Muscle layer of duodenum (tissue), 2 donors: Measurements from ENCODE around the gene DMD.
"Not testable (repeated sequence)": the region's sequence is repeated elsewhere in the genome, so short reads cannot be mapped to it uniquely, and the experiment has no call there.

ENCODE experiments used
- H3K27ac ChIP-seq: one replicate; pipeline ENCODE4 v1.7.0; 2013; ENCODE audit warnings: mild to moderate bottlenecking, low read length
- H3K27me3 ChIP-seq: one replicate; pipeline ENCODE4 v1.7.0; 2013; ENCODE audit warnings: low read depth, mild to moderate bottlenecking, control low read depth, low read length
- H3K36me3 ChIP-seq, 2 donors: one replicate each; pipeline ENCODE4 v1.7.0; 2013; ENCODE audit warnings: low read length in 2 of 2, control low read depth in 1 of 2, mild to moderate bottlenecking in 1 of 2; ENCODE audit not compliant: insufficient read depth in 2 of 2, control insufficient read depth in 1 of 2
- H3K4me1 ChIP-seq, 2 donors: one replicate each; pipeline ENCODE4 v1.7.0; 2013; ENCODE audit warnings: low read length in 2 of 2, mild to moderate bottlenecking in 2 of 2, control low read depth in 1 of 2, moderate library complexity in 1 of 2; ENCODE audit not compliant: insufficient read depth in 2 of 2, control insufficient read depth in 1 of 2
- H3K4me3 ChIP-seq, 2 donors: one replicate each; pipeline ENCODE4 v1.7.0; 2013; ENCODE audit warnings: low read length in 2 of 2, low read depth in 1 of 2, mild to moderate bottlenecking in 1 of 2
- H3K9me3 ChIP-seq, 2 donors: one replicate each; pipeline ENCODE4 v1.7.0; 2013; ENCODE audit warnings: low read length in 2 of 2, control low read depth in 1 of 2, mild to moderate bottlenecking in 1 of 2; ENCODE audit not compliant: control insufficient read depth in 1 of 2
- donor health status: healthy.

The DMD gene

DNA sequence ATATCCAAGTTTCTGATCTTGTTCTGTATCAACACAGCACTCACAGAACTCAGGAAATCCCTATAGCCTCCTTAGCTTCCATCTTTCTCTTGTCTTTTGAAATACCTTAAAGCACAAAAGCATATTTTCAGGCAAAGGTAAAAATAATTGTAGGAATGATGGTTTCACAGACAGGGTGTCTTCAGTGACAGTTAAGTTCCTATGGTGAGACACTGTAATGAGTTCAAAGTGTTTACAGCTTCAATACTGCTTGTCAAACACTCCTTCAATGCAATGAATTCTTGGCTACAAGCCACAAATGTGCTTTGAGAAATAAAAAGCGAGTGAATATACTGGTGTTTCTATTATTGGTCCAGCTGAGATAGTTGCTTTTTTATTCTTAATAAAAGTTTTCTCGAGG, 466.0 kb downstream of the DMD start:
- H3K36me3 ChIP-seq = no peaks in the 10 kb centered on the region
- no peaks in the 10 kb centered on the region for H3K27me3 ChIP-seq
- H3K9me3 ChIP-seq = no peaks in the 10 kb centered on the region
- no peak overlapping the region for H3K27ac ChIP-seq
- no peak overlapping the region for H3K4me3 ChIP-seq
- H3K4me1 ChIP-seq = no peaks in the 10 kb centered on the region

DNA sequence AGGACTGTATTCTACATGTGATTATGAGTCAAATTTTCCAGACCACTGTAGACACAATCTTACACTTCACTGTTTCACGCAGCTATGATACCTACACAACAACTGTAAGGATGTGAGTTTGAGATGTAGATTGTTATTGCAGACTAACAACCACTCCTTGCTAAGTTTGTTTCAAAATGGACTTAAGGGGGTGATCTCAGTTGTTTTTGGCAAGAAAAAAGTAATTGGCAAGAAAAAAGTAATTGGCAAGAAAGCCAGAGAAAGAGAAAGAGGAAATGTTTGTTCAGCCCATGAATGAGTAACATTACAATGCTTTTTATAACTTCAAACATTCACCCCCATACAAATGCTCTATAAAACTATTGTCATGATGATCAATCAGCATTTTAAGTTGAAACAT, 466.4 kb downstream of the DMD start:
- Histone ChIP-seq H3K4me1 (no peaks in the 10 kb centered on the region), H3K9me3 (no peaks in the 10 kb centered on the region), H3K4me3 (no peak overlapping the region), H3K36me3 (no peaks in the 10 kb centered on the region), H3K27ac (no peak overlapping the region), H3K27me3 (no peaks in the 10 kb centered on the region)

DNA sequence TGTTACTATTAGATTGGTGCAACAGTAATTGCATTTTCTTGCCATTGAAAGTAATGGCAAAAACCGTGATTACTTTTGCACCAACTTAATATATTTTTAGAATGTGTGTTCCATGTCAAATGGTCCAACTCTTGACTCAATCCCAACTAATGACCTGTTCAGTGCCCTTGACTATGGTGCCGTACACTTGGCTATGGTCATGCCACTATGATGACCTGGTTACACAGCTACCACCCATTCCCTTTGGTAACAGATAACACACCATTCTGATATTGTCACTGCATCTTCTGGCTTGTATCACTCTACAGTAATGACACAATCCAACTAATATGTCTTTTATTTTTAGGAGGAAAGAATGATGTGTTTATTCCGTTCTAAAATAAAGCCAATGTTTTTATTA, 469.4 kb downstream of the DMD start:
- Histone ChIP-seq H3K4me3 (no peak overlapping the region), H3K36me3 (no peaks in the 10 kb centered on the region), H3K27ac (no peak overlapping the region), H3K9me3 (no peaks in the 10 kb centered on the region), H3K4me1 (no peaks in the 10 kb centered on the region), H3K27me3 (no peaks in the 10 kb centered on the region)

DNA sequence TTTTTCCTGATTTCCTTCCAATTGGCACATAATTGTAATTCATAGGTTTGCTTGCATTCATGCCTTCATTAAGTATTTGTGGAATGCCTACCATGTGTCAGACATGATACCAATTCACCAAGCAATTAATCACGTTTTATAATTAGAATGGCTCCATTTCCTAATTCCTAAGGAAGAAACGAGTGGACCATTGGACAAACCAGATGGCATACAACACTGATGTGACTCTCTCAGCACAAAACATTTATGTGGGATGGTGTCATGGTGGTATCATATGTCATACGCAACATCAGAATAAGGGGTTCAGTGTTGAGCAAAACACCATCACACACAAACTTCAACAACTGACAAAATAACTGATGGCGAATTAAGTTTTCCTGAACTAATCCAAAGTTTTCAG, 502.8 kb downstream of the DMD start:
- no peak overlapping the region for H3K4me3 ChIP-seq
- H3K36me3 ChIP-seq = no peaks in the 10 kb centered on the region
- H3K9me3 ChIP-seq = no peaks in the 10 kb centered on the region
- no peaks in the 10 kb centered on the region for H3K27me3 ChIP-seq
- H3K4me1 ChIP-seq = no peaks in the 10 kb centered on the region
- no peak overlapping the region for H3K27ac ChIP-seq

DNA sequence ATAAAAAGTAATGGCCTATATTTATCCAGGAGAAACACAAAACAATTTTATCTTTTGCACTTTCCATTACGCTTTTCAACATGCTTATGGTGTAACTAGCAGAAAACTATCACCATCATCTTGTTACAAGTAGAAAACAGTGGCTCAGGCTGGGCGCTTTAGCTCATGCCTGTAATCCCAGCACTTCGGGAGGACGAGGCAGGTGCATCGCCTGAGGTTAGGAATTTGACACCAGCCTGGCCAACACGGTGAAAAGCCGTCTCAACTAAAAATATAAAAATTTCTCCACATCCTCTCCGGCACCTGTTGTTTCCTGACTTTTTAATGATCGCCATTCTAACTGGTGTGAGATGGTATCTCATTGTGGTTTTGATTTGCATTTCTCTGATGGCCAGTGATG, 506.0 kb downstream of the DMD start:
- not testable (repeated sequence) for H3K9me3 ChIP-seq, H3K4me1 ChIP-seq, H3K4me3 ChIP-seq, H3K36me3 ChIP-seq, H3K27me3 ChIP-seq, H3K27ac ChIP-seq

DNA sequence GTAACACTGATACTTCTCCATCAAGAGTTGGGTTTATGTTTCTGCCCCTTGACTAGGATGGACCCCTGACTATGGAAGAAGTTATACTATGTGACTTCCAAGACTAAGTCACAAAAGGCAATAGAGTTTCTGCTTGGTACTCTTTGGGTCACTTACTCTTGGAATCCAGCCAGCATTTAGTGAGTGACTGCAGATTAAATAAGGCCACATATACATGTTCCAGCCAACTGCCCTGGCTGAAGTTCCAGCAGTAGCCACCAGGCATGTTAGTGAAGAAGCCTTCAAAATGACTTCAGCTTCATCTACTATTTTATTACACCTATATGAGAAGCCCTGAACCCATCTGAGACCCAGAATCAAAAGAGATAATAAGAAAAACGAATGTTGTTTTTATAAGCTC, 524.0 kb downstream of the DMD start:
- no peaks in the 10 kb centered on the region for H3K4me1 ChIP-seq
- no peaks in the 10 kb centered on the region for H3K9me3 ChIP-seq
- no peaks in the 10 kb centered on the region for H3K27me3 ChIP-seq
- H3K27ac ChIP-seq = no peak overlapping the region
- H3K4me3 ChIP-seq = no peak overlapping the region
- no peaks in the 10 kb centered on the region for H3K36me3 ChIP-seq

DNA sequence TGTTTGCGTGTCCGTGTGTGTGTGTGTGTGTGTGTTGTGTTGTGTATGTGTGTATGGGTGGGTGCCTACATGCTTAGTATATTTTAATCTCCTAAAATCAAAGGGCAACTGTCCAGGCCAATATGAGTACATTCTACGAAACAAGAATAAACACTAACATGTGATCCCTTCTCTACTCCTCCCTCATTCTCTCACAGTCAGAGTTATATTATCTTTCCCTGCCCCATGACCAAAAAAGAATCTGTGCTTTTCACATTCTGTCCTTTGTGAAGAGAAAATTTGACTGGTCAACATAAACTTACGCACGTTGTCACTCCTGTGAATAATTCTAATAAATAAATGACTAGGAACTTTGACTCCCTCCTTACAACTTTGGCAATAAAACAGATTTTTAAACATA, 532.9 kb downstream of the DMD start:
- Histone ChIP-seq H3K4me1 (no peaks in the 10 kb centered on the region), H3K36me3 (no peaks in the 10 kb centered on the region), H3K27me3 (no peaks in the 10 kb centered on the region), H3K9me3 (no peaks in the 10 kb centered on the region), H3K4me3 (no peak overlapping the region), H3K27ac (no peak overlapping the region)

DNA sequence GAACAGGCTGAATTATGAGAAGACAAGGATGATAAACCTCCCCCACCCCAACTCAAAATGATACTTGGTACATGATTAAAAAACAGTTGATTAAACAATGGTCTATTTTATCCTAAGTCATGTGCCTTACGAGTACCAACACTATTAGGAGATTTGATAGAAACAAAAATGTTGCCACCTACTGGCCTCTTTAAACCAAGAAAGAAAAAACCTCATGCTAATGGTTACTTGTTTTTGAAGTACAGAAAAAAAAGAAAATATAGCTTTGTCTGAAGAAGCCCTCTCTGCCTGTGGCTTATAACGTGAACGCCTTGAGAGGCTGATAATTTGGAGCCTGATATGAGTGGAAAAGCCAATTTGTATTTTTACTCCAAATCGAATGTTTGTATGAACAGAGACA, 538.2 kb downstream of the DMD start:
- Histone ChIP-seq H3K36me3 (no peaks in the 10 kb centered on the region), H3K9me3 (no peaks in the 10 kb centered on the region), H3K27me3 (no peaks in the 10 kb centered on the region), H3K4me1 (no peaks in the 10 kb centered on the region), H3K27ac (no peak overlapping the region), H3K4me3 (no peak overlapping the region)

DNA sequence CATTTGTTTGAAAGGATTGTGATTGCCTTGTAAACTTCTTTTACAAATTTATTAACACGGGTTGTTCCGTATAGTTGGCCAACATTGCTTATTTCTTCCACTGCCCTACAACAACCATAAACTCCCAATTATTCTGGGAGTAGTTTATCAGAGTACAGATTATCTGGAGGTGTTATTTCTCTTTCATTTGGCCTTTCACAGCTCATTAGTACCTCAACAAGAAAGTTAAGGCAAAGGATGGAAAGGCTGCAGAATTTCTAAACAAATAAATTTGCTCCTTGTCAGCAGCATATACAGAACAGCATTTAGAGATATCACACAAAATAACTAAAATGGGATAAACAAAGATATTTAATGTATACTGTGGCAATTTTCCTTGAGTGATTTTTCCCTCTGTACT, 548.8 kb downstream of the DMD start:
- no peaks in the 10 kb centered on the region for H3K9me3 ChIP-seq
- H3K4me1 ChIP-seq = no peaks in the 10 kb centered on the region

DNA sequence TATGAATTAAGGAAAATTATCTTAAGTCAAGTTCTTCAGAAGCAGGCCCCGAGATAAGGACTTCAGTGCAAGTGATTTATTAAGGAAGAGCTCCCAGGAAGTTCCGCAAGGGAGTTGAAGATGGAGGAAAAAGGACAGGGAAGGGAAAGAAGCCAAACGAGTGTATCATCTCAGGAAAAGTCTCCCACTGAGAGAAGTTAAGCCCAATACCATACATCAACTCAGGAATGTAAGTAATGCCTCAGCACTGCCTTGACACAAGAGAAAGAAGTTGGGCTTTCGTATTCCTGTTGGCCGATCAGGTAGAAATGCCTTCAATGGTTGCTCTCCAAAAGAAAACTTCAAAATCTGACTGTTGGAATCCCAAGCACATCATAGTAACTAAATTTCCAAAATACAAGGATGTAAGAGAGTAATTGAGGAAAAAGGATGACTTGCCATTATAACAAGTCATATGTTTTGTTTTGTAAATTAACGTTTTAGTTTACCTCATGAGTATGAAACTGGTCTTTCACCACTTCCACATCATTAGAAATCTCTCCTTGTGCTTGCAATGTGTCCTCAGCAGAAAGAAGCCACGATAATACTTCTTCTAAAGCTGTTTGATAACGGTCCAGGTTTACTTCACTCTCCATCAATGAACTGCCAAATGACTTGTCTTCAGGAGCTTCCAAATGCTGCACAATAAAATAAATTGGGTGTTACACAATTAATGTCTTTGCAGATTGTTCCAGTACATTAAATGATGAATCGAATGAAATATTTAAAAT, 566.7 kb downstream of the DMD start:
- Histone ChIP-seq H3K27me3 (no peaks in the 10 kb centered on the region), H3K27ac (no peak overlapping the region), H3K9me3 (no peaks in the 10 kb centered on the region), H3K36me3 (no peaks in the 10 kb centered on the region), H3K4me1 (no peaks in the 10 kb centered on the region), H3K4me3 (no peak overlapping the region)

More for the DNA sequence above, 548.8 kb downstream of the DMD start:
- no peak overlapping the region for H3K4me3 ChIP-seq
- H3K27ac ChIP-seq = no peak overlapping the region
- H3K36me3 ChIP-seq = no peaks in the 10 kb centered on the region
- no peaks in the 10 kb centered on the region for H3K27me3 ChIP-seq

DNA sequence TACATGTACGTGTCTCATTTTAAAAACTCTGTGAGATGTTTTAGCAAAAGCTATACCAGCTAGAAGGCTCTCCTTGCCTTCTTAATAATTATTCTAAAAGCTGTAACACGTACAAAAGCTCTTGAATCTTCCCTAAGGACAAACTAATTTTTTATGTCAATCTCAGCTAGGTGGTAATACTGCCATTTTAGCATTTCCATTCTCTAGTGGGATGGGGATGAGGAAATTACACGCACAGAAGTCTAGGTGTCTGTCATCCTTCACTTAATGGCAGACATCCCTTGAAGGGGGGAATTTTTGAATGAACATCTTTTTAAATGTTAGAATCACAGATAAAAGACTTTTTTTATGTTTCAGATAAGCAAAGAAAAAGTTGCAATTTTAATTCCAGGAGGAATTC, 569.1 kb downstream of the DMD start:
- Histone ChIP-seq H3K4me1 (no peaks in the 10 kb centered on the region), H3K9me3 (no peaks in the 10 kb centered on the region), H3K36me3 (no peaks in the 10 kb centered on the region), H3K27me3 (no peaks in the 10 kb centered on the region), H3K27ac (no peak overlapping the region), H3K4me3 (no peak overlapping the region)

DNA sequence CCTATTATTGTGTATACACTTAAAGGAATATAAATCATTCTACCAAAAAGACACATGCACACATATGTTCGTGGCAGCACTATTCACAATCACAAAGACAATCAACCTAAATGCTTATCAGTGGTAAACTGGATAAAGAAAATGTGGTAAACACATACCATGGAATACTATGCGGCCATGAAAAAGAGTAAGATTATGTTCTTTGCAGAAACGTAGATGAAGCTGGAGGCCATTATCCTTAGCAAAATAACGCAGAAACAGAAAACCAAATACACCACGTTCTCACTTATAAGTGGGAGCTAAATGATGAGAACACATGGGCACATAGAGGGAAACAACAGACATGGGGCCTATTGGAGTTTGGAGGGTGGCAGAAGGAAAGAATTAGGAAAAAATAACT, 593.2 kb downstream of the DMD start:
- H3K27ac ChIP-seq = no peak overlapping the region
- H3K9me3 ChIP-seq = no peaks in the 10 kb centered on the region
- no peaks in the 10 kb centered on the region for H3K4me1 ChIP-seq
- no peak overlapping the region for H3K4me3 ChIP-seq
- no peaks in the 10 kb centered on the region for H3K27me3 ChIP-seq
- H3K36me3 ChIP-seq = no peaks in the 10 kb centered on the region
